Brain microvascular endothelial cell (primary cell): ENCODE measurements around the gene PTPN22.

Experiments
- DNase-seq: peaks from one replicate; pipeline ENCODE4 v3.0.0-alpha.2; 2020
- H3K27ac ChIP-seq: fragments of 250-450 bp; sonication (Bioruptor Pico); 2 replicates; pipeline ENCODE4 v1.5.1; 2020; ENCODE audit warnings: mild to moderate bottlenecking, moderate library complexity
- H3K27me3 ChIP-seq: fragments of 250-450 bp; sonication (Bioruptor Pico); replicated peaks from 2 replicates; pipeline ENCODE4 v1.5.1; 2020; ENCODE audit warnings: mild to moderate bottlenecking
- H3K36me3 ChIP-seq: fragments of 250-450 bp; sonication (Bioruptor Pico); replicated peaks from 2 replicates; pipeline ENCODE4 v1.5.1; 2020; ENCODE audit warnings: mild to moderate bottlenecking
- H3K4me3 ChIP-seq: 2 replicates; pipeline ENCODE4 v1.5.1; 2011; ENCODE audit warnings: low read depth, mild to moderate bottlenecking, control low read depth, low read length, moderate library complexity
- CTCF ChIP-seq: IDR thresholded peaks from 2 replicates; pipeline ENCODE4 v1.5.1; 2011; ENCODE audit warnings: low read depth, mild to moderate bottlenecking, moderate library complexity, low read length, control low read depth, inconsistent platforms; ENCODE audit errors: missing control alignments
- in situ Hi-C: cut with HindIII; loops from 2 replicates; pipeline ENCODE4 v1.10.0; 2017; ENCODE audit warnings: low sequenced_read_pairs, low pct_ligation_motif_present

The PTPN22 gene

GRCh38 chr1:113800487-113800886, 71.0 kb downstream of the PTPN22 start:
- peaks cover 5% of the 10 kb centered on the region for H3K36me3 ChIP-seq
- in situ Hi-C loops = no loop called here

GRCh38 chr1:113797472-113797871, 74.0 kb downstream of the PTPN22 start:
- no peak for TF ChIP-seq CTCF
- DNase-seq = no peak
- in situ Hi-C loops = no loop called here
- Histone ChIP-seq H3K4me3 (no peak overlapping the region), H3K27me3 (no peaks in the 10 kb centered on the region), H3K36me3 (peaks cover 5% of the 10 kb centered on the region), H3K27ac (no peak overlapping the region)

More at GRCh38 chr1:113800487-113800886, 71.0 kb downstream of the PTPN22 start:
- H3K27ac ChIP-seq = no peak overlapping the region
- H3K4me3 ChIP-seq = no peak overlapping the region
- H3K27me3 ChIP-seq = no peaks in the 10 kb centered on the region
- no peak for TF ChIP-seq CTCF
- no peak for DNase-seq

- no peaks in the 10 kb centered on the region for H3K27me3 ChIP-seq
- TF ChIP-seq CTCF = no peak
- in situ Hi-C loops = no loop called here
- H3K27ac ChIP-seq = no peak overlapping the region
- DNase-seq = no peak
- no peak overlapping the region for H3K4me3 ChIP-seq
- peaks cover 7% of the 10 kb centered on the region for H3K36me3 ChIP-seq
Observed at GRCh38 chr1:113793878-113794834, 77.4 kb downstream of the PTPN22 start.

- Histone ChIP-seq H3K36me3 (peaks cover 7% of the 10 kb centered on the region), H3K4me3 (no peak overlapping the region), H3K27ac (no peak overlapping the region), H3K27me3 (no peaks in the 10 kb centered on the region)
- DNase-seq = no peak
- in situ Hi-C loops = no loop called here
- TF ChIP-seq CTCF = no peak
Observed at GRCh38 chr1:113792986-113793385, 78.5 kb downstream of the PTPN22 start.

- H3K27ac ChIP-seq = no peak overlapping the region
- in situ Hi-C loops = no loop called here
Observed at GRCh38 chr1:113792471-113792870, 79.0 kb downstream of the PTPN22 start.

More at GRCh38 chr1:113792471-113792870, 79.0 kb downstream of the PTPN22 start:
- TF ChIP-seq CTCF = no peak
- H3K27me3 ChIP-seq = no peaks in the 10 kb centered on the region
- no peak overlapping the region for H3K4me3 ChIP-seq
- H3K36me3 ChIP-seq = peaks cover 7% of the 10 kb centered on the region
- DNase-seq = no peak
